ENCODE results near the gene ASMTL.
"Not testable (repeated sequence)": the region's sequence is repeated elsewhere in the genome, so short reads cannot be mapped to it uniquely, and the experiment has no call there.

Gene ASMTL

GRCh38 chrX:1486749-1487361 is 34.1 kb upstream of the ASMTL start:
- Mint-ChIP-seq H3K4me1 (peaks cover 51% of the 10 kb centered on the region), H3K9me3 (peaks cover 10 to 16% of the 10 kb centered on the region in 2 donors), H3K27ac (peak overlapping the region in 1 of 2 donors; percentile 95), H3K27me3 (no peaks in the 10 kb centered on the region), H3K4me3 (no peak overlapping the region)
- DNase-seq (peak in 1 of 2 donors; percentile 7), ATAC-seq (no peak)

- no peak for DNase-seq
- Mint-ChIP-seq H3K9me3 (peaks cover 3 to 9% of the 10 kb centered on the region in 2 donors), H3K4me3 (no peak overlapping the region), H3K27ac (no peak overlapping the region), H3K4me1 (peaks cover 56% of the 10 kb centered on the region), H3K27me3 (no peaks in the 10 kb centered on the region)
- ATAC-seq, result no peak
These were observed 33.5 kb upstream of the ASMTL start for GRCh38 chrX:1486177-1486576.

DNA sequence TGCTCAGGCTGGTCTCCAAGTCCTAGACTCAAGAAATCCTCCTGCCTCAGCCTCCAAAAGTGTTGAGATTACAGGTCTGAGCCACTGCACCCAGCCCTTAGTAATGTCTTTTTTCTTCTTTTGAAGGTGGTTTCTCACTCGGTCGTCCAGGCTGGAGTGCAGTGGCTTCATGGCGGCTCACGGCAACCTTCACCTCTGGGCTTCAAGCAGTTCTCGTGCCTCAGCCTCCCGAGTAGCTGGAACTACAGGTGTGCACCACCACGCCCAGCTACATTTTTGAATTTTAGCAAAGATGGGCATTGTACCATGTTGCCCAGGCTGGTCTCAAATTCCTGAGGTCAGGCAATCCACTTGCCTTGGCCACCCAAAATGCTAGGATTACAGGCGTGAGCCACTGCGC is 32.3 kb upstream of the ASMTL start:
- Mint-ChIP-seq H3K27me3 (no peaks in the 10 kb centered on the region), H3K4me3 (no peak overlapping the region), H3K27ac (no peak overlapping the region), H3K9me3 (peaks cover 0 to 8% of the 10 kb centered on the region in 2 donors), H3K4me1 (peaks cover 68% of the 10 kb centered on the region)
- DNase-seq, result peak in 1 of 2 donors; percentile 7
- no peak for ATAC-seq

- peaks cover 3 to 11% of the 10 kb centered on the region in 2 donors for H3K9me3 Mint-ChIP-seq
- ATAC-seq, result no peak
- peaks cover 72% of the 10 kb centered on the region for H3K4me1 Mint-ChIP-seq
- H3K27ac Mint-ChIP-seq, result no peak overlapping the region
- no peaks in the 10 kb centered on the region for H3K27me3 Mint-ChIP-seq
- peak in 1 of 2 donors; percentile 4 for DNase-seq
- H3K4me3 Mint-ChIP-seq, result no peak overlapping the region
These were observed 31.9 kb upstream of the ASMTL start for GRCh38 chrX:1484638-1485019.

DNA sequence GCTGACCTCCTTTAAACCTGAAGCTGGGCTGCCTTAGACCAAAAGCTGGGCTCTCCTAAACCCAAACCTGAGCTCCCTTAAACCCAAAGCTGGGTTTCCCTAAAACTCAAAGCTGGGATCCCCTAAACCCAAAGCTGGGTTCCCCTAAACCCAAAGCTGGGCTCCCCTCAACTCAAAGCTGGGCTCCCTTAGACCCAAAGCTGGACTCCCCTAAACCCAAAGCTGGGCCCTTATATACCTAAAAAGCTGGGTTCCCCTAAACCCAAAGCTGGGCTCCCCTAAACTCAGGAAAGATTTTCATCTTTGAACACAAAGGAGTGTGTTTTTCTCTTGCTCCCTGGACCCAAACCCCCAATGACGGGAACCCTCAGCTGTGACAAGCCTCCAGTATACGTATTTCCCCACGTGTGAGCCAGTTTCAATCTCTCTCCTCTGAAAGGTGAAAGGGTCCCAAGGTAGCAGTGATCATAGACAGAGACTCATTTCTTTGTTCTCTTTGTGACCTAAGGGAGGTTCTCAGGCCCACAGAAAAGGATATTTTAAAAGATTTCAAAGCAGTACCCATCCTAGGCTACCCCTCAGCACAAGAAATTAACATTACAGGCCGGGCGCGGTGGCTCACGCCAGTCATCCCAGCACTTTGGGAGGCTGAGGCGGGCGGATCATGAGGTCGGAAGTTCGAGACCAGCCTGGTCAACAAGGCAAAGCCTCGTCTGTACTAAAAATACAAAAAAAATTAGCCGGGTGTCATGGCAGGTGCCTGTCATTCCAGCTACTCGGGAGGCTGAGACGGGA is 31.3 kb upstream of the ASMTL start:
- peaks cover 9 to 17% of the 10 kb centered on the region in 2 donors for H3K9me3 Mint-ChIP-seq
- H3K4me3 Mint-ChIP-seq, result peak overlapping the region; percentile 46 to 63
- peaks cover 78% of the 10 kb centered on the region for H3K4me1 Mint-ChIP-seq
- peak; percentile 26 for ATAC-seq
- no peaks in the 10 kb centered on the region for H3K27me3 Mint-ChIP-seq
- peak overlapping the region; percentile 59 to 95 for H3K27ac Mint-ChIP-seq
- DNase-seq, result peak in 1 of 2 donors; percentile 57

DNA sequence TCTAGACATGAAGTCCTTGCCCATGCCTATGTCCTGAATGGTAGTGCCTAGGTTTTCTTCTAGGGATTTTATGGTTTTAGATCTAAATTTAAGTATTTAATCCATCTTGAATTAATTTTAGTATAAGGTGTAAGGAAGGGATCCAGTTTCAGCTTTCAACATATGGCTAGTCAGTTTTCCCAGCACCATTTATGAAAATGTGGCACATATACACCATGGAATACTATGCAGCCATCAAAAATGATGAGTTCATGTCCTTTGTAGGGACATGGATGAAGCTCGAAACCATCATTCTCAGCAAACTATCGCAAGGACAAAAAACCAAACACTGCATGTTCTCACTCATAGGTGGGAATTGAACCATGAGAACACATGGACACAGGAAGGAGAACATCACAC is 29.8 kb upstream of the ASMTL start:
- H3K4me1 Mint-ChIP-seq, result peaks cover 84% of the 10 kb centered on the region
- H3K27ac Mint-ChIP-seq, result peak overlapping the region; percentile 99 to 100
- H3K9me3 Mint-ChIP-seq, result peaks cover 13 to 21% of the 10 kb centered on the region in 2 donors
- ATAC-seq, DNase-seq, H3K27me3 Mint-ChIP-seq: not testable (repeated sequence)
- peak overlapping the region; percentile 71 to 89 for H3K4me3 Mint-ChIP-seq

DNA sequence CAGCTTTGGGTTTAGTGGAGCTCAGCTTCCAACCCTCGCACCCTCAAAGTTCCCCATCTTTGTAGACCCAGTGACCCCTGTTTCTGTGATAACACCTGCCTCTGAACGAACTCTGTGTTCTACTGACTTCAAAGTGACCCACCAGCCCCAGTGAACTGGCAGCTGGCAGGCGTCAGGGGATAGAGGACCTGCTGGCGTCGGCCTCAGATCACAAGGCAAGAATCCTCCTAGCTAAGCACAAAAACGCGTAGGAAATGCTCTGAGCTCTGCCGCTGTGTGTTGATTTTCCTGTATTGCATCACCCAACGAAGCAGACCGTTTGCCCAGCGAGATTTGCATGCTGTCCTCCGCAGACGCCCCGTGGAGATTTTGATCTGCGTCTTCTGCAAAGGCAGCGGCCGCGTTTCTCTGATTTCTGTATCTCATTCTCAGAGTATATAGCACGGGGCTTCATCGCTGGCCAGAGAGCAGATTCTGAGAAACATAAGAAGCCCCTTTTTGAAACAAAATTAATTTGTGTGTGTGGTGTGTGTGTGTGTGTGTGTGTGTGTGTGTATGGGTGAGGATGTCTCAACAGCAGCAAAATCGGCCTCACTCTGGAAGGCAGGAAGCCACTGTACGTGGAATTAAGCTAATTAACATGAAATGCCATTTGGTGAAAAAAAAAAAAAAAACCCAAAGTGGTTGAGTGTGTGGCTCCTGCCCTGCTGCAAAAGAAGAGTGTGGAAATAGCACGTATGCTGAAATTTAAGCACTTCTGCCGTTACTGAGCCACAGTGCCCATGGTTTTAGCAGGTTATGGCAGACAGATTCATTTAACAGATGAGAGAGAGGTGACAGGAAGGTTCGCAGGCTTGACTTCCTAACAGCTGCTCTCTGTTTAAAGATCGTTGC is 29.2 kb upstream of the ASMTL start:
- peak; percentile 87 to 95 for DNase-seq
- H3K4me1 Mint-ChIP-seq, result peaks cover 84% of the 10 kb centered on the region

DNA sequence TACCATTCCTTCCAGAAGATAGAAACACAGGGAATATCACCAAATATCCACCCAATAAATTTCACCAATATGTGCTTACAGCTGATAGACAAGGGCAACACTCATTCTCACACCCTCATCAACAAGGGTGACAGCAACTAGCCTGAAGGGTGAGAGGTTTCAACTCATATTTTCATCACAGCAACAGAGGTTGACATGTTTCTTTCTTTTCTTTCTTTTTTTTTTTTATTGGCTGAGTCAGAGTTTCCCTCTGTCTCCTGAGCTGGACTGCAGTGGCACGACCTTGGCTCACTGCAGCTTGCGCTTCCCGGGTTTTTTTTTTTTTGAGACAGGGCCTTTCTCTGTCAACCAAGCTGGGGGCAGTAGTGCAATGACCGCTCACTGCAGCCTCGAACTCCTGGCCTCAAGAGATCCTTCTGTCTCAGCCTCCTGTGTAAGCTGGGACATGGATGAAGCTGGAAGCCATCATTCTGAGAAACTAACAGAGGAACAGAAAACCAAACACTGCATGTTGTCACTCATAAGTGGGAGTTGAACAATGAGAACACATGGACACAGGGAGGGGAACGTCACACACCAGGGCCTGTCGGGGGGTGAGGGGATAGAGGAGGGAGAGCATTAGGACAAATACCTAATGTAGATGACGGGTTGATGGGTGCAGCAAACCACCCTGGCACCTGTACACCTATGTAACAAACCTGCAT is 27.5 kb upstream of the ASMTL start:
- Mint-ChIP-seq H3K9me3 (peaks cover 18 to 26% of the 10 kb centered on the region in 2 donors), H3K4me3 (peak overlapping the region; percentile 57 to 65), H3K4me1 (peaks cover 83% of the 10 kb centered on the region), H3K27ac (peak overlapping the region; percentile 99 to 100), H3K27me3 (no peaks in the 10 kb centered on the region)
- DNase-seq, result peak in 1 of 2 donors; percentile 15
- no peak for ATAC-seq

More for the DNA sequence above, 29.2 kb upstream of the ASMTL start:
- no peaks in the 10 kb centered on the region for H3K27me3 Mint-ChIP-seq
- peak; percentile 89 for ATAC-seq
- peak overlapping the region; percentile 99 to 100 for H3K27ac Mint-ChIP-seq
- peak overlapping the region; percentile 71 to 89 for H3K4me3 Mint-ChIP-seq
- H3K9me3 Mint-ChIP-seq, result peaks cover 13 to 26% of the 10 kb centered on the region in 2 donors

- peak overlapping the region; percentile 1 to 48 for H3K4me3 Mint-ChIP-seq
- ATAC-seq, result no peak
- peaks cover 41 to 49% of the 10 kb centered on the region in 2 donors for H3K9me3 Mint-ChIP-seq
- peaks cover 84% of the 10 kb centered on the region for H3K4me1 Mint-ChIP-seq
- H3K27me3 Mint-ChIP-seq, result no peaks in the 10 kb centered on the region
- DNase-seq, result peak in 1 of 2 donors; percentile 51
- peak overlapping the region in 1 of 2 donors; percentile 55 for H3K27ac Mint-ChIP-seq
These were observed 25.2 kb upstream of the ASMTL start for GRCh38 chrX:1477801-1478458.

DNA sequence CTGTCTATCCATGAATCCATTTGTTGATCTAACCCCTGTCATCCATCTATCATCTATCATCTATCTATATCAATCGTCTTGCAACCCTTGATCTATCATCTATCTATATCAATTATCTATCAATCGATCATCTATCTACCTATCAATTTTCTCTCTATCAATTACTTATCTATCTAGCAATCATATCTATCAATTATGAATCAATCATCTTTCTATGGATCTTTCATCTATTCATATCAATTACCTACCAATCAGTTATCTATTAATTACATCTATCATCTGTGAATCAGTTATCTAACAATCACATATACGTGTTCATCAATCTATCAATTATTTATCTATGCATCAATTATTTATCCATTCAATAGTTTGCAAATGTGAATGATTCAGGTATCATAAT is 24.5 kb upstream of the ASMTL start:
- Mint-ChIP-seq H3K9me3 (peaks cover 48 to 56% of the 10 kb centered on the region in 2 donors), H3K4me1 (peaks cover 87% of the 10 kb centered on the region), H3K27me3 (no peaks in the 10 kb centered on the region), H3K27ac (no peak overlapping the region), H3K4me3 (peak overlapping the region in 1 of 2 donors; percentile 48)
- DNase-seq, result no peak
- no peak for ATAC-seq

GRCh38 chrX:1476682-1477081 is 24.0 kb upstream of the ASMTL start:
- ATAC-seq (no peak), DNase-seq (peak in 1 of 2 donors; percentile 9)
- no peak overlapping the region for H3K4me3 Mint-ChIP-seq
- H3K9me3 Mint-ChIP-seq, result peaks cover 53 to 61% of the 10 kb centered on the region in 2 donors
- peaks cover 87% of the 10 kb centered on the region for H3K4me1 Mint-ChIP-seq
- no peaks in the 10 kb centered on the region for H3K27me3 Mint-ChIP-seq
- no peak overlapping the region for H3K27ac Mint-ChIP-seq

DNA sequence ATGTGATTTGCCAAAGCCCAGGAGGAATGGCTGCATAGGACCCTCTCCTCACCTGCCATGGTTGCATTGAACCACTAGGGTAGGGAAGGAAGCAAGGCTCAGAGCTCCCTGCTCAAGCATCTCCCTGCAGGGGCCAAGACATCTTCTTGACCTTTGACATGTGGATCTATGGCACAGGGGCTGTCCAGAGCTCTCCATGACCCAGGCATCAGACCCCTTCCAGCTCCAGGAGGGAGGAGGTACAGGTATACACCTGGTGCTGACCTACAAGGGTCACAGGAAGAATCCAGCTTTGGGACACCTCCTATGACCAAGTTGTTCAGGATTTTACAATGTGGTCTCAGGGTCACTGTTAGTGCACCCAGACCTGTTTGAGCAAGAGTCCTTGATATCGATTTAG is 23.2 kb upstream of the ASMTL start:
- peaks cover 87% of the 10 kb centered on the region for H3K4me1 Mint-ChIP-seq
- no peak for ATAC-seq
- H3K27ac Mint-ChIP-seq, result no peak overlapping the region
- H3K9me3 Mint-ChIP-seq, result peaks cover 53 to 61% of the 10 kb centered on the region in 2 donors
- H3K4me3 Mint-ChIP-seq, result no peak overlapping the region
- DNase-seq, result peak in 1 of 2 donors; percentile 13
- no peaks in the 10 kb centered on the region for H3K27me3 Mint-ChIP-seq

- ATAC-seq (no peak), DNase-seq (no peak)
- H3K4me1 Mint-ChIP-seq, result peaks cover 87% of the 10 kb centered on the region
- H3K4me3 Mint-ChIP-seq, result no peak overlapping the region
- no peaks in the 10 kb centered on the region for H3K27me3 Mint-ChIP-seq
- peaks cover 53 to 61% of the 10 kb centered on the region in 2 donors for H3K9me3 Mint-ChIP-seq
- H3K27ac Mint-ChIP-seq, result peak overlapping the region; percentile 3 to 13
These were observed 22.8 kb upstream of the ASMTL start for GRCh38 chrX:1475481-1475880.

DNA sequence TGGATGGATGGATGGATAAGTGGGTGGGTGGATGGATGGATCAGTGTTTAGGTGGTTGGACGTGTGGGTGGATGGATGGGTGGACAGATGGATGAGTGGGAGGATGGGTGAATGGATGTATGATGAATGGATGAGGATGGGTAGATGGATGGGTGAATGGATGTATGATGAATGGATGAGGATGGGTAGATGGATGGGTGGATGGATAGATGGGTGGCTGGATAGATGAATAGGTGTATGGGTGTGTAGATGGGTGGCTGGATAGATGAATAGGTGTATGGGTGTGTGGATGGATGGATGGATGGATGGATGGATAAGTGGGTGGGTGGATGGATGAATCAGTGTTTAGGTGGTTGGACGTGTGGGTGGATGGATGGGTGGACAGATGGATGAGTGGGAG is 21.9 kb upstream of the ASMTL start:
- peak overlapping the region in 1 of 2 donors; percentile 23 for H3K4me3 Mint-ChIP-seq
- ATAC-seq, H3K27ac Mint-ChIP-seq, H3K27me3 Mint-ChIP-seq: not testable (repeated sequence)
- peak in 1 of 2 donors; percentile 5 for DNase-seq
- H3K4me1 Mint-ChIP-seq, result peaks cover 87% of the 10 kb centered on the region
- peaks cover 50 to 57% of the 10 kb centered on the region in 2 donors for H3K9me3 Mint-ChIP-seq

All from stimulated activated naive CD8-positive, alpha-beta T cell treated with anti-CD3 and anti-CD28 coated beads, Interleukin-15, amount 100 ng/mL, for 72 hours (primary cell).